ENCODE results near the gene TBCK. TPM values are rescaled to one million over a fixed set of nuclear protein-coding genes. Genes with fewer than 3 reads are reported as not detected.

Gene TBCK
- total and polyA plus RNA-seq, 9 of the 15 experiments (the other 6 are each of a cell fraction or from before 2014, with no cell fraction given) = 5.3 to 26.6 (median 16.2) TPM

- 16% methylated on average over 2 of the region's 2 CpGs for WGBS (ENCODE audit: insufficient coverage, low coverage, missing lambda C conversion rate)
- Histone ChIP-seq H3K27me3 (ENCODE audit: control insufficient read depth in 2 of 2, insufficient read depth in 2 of 2, low read length in 2 of 2) (no peaks in the 10 kb centered on the region), H3K79me2 (ENCODE audit: control insufficient read depth, insufficient read depth, low read length) (no peaks in the 10 kb centered on the region), H3K4me2 (ENCODE audit: insufficient read depth, low read length) (no peak overlapping the region), H3K9me3 (replicated peaks; ENCODE audit: control insufficient read depth, insufficient read depth, low read depth, low read length) (no peaks in the 10 kb centered on the region), H3K4me3 (no peak overlapping the region), H3K27ac (ENCODE audit: extremely low read depth, low read depth, low read length) (no peak overlapping the region), H4K20me1 (replicated peaks; ENCODE audit: control insufficient read depth, insufficient read depth, low read length) (no peaks in the 10 kb centered on the region), H3K4me1 (replicated peaks in 1 of 2; ENCODE audit: control insufficient read depth in 2 of 2, insufficient read depth in 2 of 2, low read length in 2 of 2) (no peaks in the 10 kb centered on the region), H3K9ac (ENCODE audit: insufficient read depth in 1 of 2, low read depth in 2 of 2, low read length in 2 of 2) (no peak overlapping the region), H2AFZ (ENCODE audit: low read depth, low read length) (no peak overlapping the region), H3K36me3 (ENCODE audit: control insufficient read depth, insufficient read depth, low read length) (no peaks in the 10 kb centered on the region), H3K9me1 (ENCODE audit: control insufficient read depth, insufficient read depth, low read length) (no peaks in the 10 kb centered on the region)
- BruUV-seq (replicated peaks) = no TSS peak
- no peak for DNase-seq (ENCODE audit: extremely low read depth in 1 of 4, low spot score in 3 of 4)
- in situ Hi-C loops (cut with MboI) = no loop called here
- ChIA-PET POLR2A (no interaction called here), CTCF (ENCODE audit: low intra/inter-chr PET ratio) (no interaction called here)
- FAIRE-seq = no peak
- intact Hi-C loops (cut with micrococcal nuclease) = no loop called here
- ATAC-seq = no peak
- TF ChIP-seq TAF7 (tag; IDR thresholded peaks at IDR 0.05) (no peak), FOXK2 (conservative IDR thresholded peaks at IDR 0.05 in 1 of 2, IDR thresholded peaks at IDR 0.05 in 1 of 2; ENCODE audit: low read depth in 2 of 2) (no peak), NRF1 (conservative IDR thresholded peaks at IDR 0.05 in 1 of 2, IDR thresholded peaks at IDR 0.05 in 1 of 2) (no peak), BRF1 (IDR thresholded peaks at IDR 0.05; ENCODE audit: borderline replicate concordance, extremely low read depth, insufficient read length) (no peak), RBM34 (IDR thresholded peaks at IDR 0.05; ENCODE audit: borderline replicate concordance, insufficient read depth, low read length) (no peak), ARID3B (CRISPR knock-in tag; IDR thresholded peaks at IDR 0.05; ENCODE audit: borderline replicate concordance) (no peak), ZNF696 (CRISPR knock-in tag; conservative IDR thresholded peaks at IDR 0.05) (no peak), MTF1 (CRISPR knock-in tag; IDR thresholded peaks at IDR 0.05; ENCODE audit: borderline replicate concordance) (no peak), ZNF318 (IDR thresholded peaks at IDR 0.05; ENCODE audit: borderline replicate concordance in 1 of 2, low read depth in 1 of 2) (no peak), YBX1 (IDR thresholded peaks at IDR 0.05) (no peak), TCF15 (CRISPR knock-in tag; IDR thresholded peaks at IDR 0.05) (no peak), ZNF282 (CRISPR knock-in tag; IDR thresholded peaks at IDR 0.05) (no peak)
These were observed 236.4 kb downstream of the TBCK start for GRCh38 chr4:106079616-106080015.

Data from K562 (cell line).